Activated T-helper 1 cell treated with anti-CD3 and anti-CD28 coated beads, Interleukin-12 subunit alpha, Interleukin-12 subunit beta, Interleukin-2, Interleukin-4 antibody, amounts not matched to agents 30 ng/mL and 10 ng/mL and 1 ng/mL, durations not matched to agents 14 hours and 24 hours and 36 hours (primary cell): Measurements from ENCODE around the gene CAND2. TPM values are rescaled to one million over a fixed set of nuclear protein-coding genes. Genes with fewer than 3 reads are reported as not detected.
"Not testable (repeated sequence)": the region's sequence is repeated elsewhere in the genome, so short reads cannot be mapped to it uniquely, and the experiment has no call there.

Source experiments
- DNase-seq: peaks from one replicate; pipeline ENCODE4 v3.0.0; 2021; ENCODE audit warnings: low spot score
- H3K27ac Mint-ChIP-seq: one replicate; pipeline ENCODE4 v1.8.0; 2021; ENCODE audit warnings: mild to moderate bottlenecking, mixed read lengths
- H3K27me3 Mint-ChIP-seq: one replicate; pipeline ENCODE4 v1.8.0; 2022; ENCODE audit warnings: mild to moderate bottlenecking, moderate library complexity, mixed read lengths; ENCODE audit not compliant: insufficient read depth
- H3K36me3 Mint-ChIP-seq: one replicate; pipeline ENCODE4 v1.8.0; 2021; ENCODE audit warnings: low read depth, mixed read lengths
- H3K4me1 Mint-ChIP-seq: one replicate; pipeline ENCODE4 v1.8.0; 2021; ENCODE audit warnings: low read depth, mixed read lengths
- H3K4me3 Mint-ChIP-seq: one replicate; pipeline ENCODE4 v1.8.0; 2021; ENCODE audit warnings: mild to moderate bottlenecking, moderate library complexity, mixed read lengths
- H3K9me3 Mint-ChIP-seq: one replicate; pipeline ENCODE4 v1.8.0; 2021; ENCODE audit warnings: mixed read lengths
- intact Hi-C: fragments of 100-400 bp; cut with micrococcal nuclease; formaldehyde crosslinking; loops from one replicate; pipeline ENCODE4 v1.15.1; 2024
- total RNA-seq: library from RNA; stranded (reverse); gene quantifications from 2 replicates; pipeline ENCODE4 v1.2.3, GENCODE V29; 2022

The CAND2 gene
- total RNA-seq, 1 donor from 2014 or later = 0.29 TPM

GRCh38 chr3:12831301-12831866 is 34.9 kb downstream of the CAND2 start:
- Mint-ChIP-seq H3K4me3 (no peak overlapping the region), H3K27ac (no peak overlapping the region), H3K36me3 (peaks cover 48% of the 10 kb centered on the region), H3K9me3 (no peaks in the 10 kb centered on the region), H3K4me1 (peaks cover 9% of the 10 kb centered on the region), H3K27me3 (no peaks in the 10 kb centered on the region)
- intact Hi-C loops = no loop called here
- no peak for DNase-seq

GRCh38 chr3:12832350-12833221 is 36.1 kb downstream of the CAND2 start:
- Mint-ChIP-seq H3K4me1 (peaks cover 21% of the 10 kb centered on the region), H3K27me3 (no peaks in the 10 kb centered on the region), H3K36me3 (peaks cover 58% of the 10 kb centered on the region), H3K27ac (no peak overlapping the region), H3K9me3 (no peaks in the 10 kb centered on the region), H3K4me3 (no peak overlapping the region)
- no peak for DNase-seq
- intact Hi-C loops = no loop called here

GRCh38 chr3:12833222-12834161 is 37.0 kb downstream of the CAND2 start:
- DNase-seq = no peak
- Mint-ChIP-seq H3K27me3 (no peaks in the 10 kb centered on the region), H3K4me1 (peaks cover 30% of the 10 kb centered on the region), H3K9me3 (no peaks in the 10 kb centered on the region), H3K36me3 (peaks cover 67% of the 10 kb centered on the region), H3K27ac (peak overlapping the region; percentile 12), H3K4me3 (no peak overlapping the region)
- intact Hi-C loops = no loop called here

- no peaks in the 10 kb centered on the region for H3K27me3 Mint-ChIP-seq
- intact Hi-C loops = no loop called here
- H3K27ac Mint-ChIP-seq = no peak overlapping the region
Observed at GRCh38 chr3:12835052-12835665, 38.7 kb downstream of the CAND2 start.

GRCh38 chr3:12837295-12837986 is 41.0 kb downstream of the CAND2 start:
- Mint-ChIP-seq H3K4me1 (peaks cover 48% of the 10 kb centered on the region), H3K4me3 (peak overlapping the region; percentile 97), H3K27me3 (peaks cover 2% of the 10 kb centered on the region), H3K9me3 (no peaks in the 10 kb centered on the region), H3K27ac (peak overlapping the region; percentile 69), H3K36me3 (peaks cover 81% of the 10 kb centered on the region)
- no peak for DNase-seq
- intact Hi-C loops = no loop called here

More at GRCh38 chr3:12835052-12835665, 38.7 kb downstream of the CAND2 start:
- peaks cover 84% of the 10 kb centered on the region for H3K36me3 Mint-ChIP-seq
- no peak overlapping the region for H3K4me3 Mint-ChIP-seq
- H3K4me1 Mint-ChIP-seq = peaks cover 47% of the 10 kb centered on the region
- H3K9me3 Mint-ChIP-seq = no peaks in the 10 kb centered on the region
- DNase-seq = no peak

GRCh38 chr3:12838179-12838965 is 41.9 kb downstream of the CAND2 start:
- Mint-ChIP-seq H3K9me3 (no peaks in the 10 kb centered on the region), H3K27ac (peak overlapping the region; percentile 48), H3K27me3 (peaks cover 2% of the 10 kb centered on the region), H3K4me3 (peak overlapping the region; percentile 97), H3K36me3 (peaks cover 74% of the 10 kb centered on the region), H3K4me1 (peaks cover 48% of the 10 kb centered on the region)
- DNase-seq = no peak
- intact Hi-C loops = no loop called here

GRCh38 chr3:12839156-12839946 is 42.9 kb downstream of the CAND2 start:
- peaks cover 2% of the 10 kb centered on the region for H3K27me3 Mint-ChIP-seq
- peak overlapping the region; percentile 99 for H3K27ac Mint-ChIP-seq
- no peak for DNase-seq
- H3K36me3 Mint-ChIP-seq = peaks cover 64% of the 10 kb centered on the region
- H3K4me3 Mint-ChIP-seq = peak overlapping the region; percentile 97
- intact Hi-C loops = no loop called here
- no peaks in the 10 kb centered on the region for H3K9me3 Mint-ChIP-seq
- H3K4me1 Mint-ChIP-seq = peaks cover 48% of the 10 kb centered on the region

GRCh38 chr3:12840148-12840547 is 43.7 kb downstream of the CAND2 start:
- H3K27me3 Mint-ChIP-seq, H3K9me3 Mint-ChIP-seq, DNase-seq: not testable (repeated sequence)
- Mint-ChIP-seq H3K27ac (peak overlapping the region; percentile 99), H3K4me1 (peaks cover 48% of the 10 kb centered on the region), H3K4me3 (peak overlapping the region; percentile 97), H3K36me3 (peaks cover 58% of the 10 kb centered on the region)
- intact Hi-C loops = loop anchor here (2.0 kb wide), 2 partner anchors 355 to 705 kb away; partner anchors contain the start of gene TSEN2

- no peaks in the 10 kb centered on the region for H3K9me3 Mint-ChIP-seq
- H3K4me1 Mint-ChIP-seq = peaks cover 46% of the 10 kb centered on the region
- H3K36me3 Mint-ChIP-seq = peaks cover 54% of the 10 kb centered on the region
- H3K27me3 Mint-ChIP-seq = peaks cover 2% of the 10 kb centered on the region
- peak overlapping the region; percentile 97 for H3K4me3 Mint-ChIP-seq
- intact Hi-C loops = loop anchor here (1.0 to 2.0 kb wide), 10 partner anchors 28 to 706 kb away; partner anchors contain the start of genes MKRN2, RAF1 and TSEN2
- H3K27ac Mint-ChIP-seq = peak overlapping the region; percentile 99
- no peak for DNase-seq
Observed at GRCh38 chr3:12840591-12841148, 44.2 kb downstream of the CAND2 start.

- Mint-ChIP-seq H3K27ac (peak within 1 kb of the TSS; percentile 99), H3K4me1 (peaks cover 39% of the 10 kb centered on the region), H3K27me3 (peaks cover 2% of the 10 kb centered on the region), H3K36me3 (peaks cover 47% of the 10 kb centered on the region), H3K9me3 (no peaks in the 10 kb centered on the region), H3K4me3 (peak within 1 kb of the TSS; percentile 97)
- DNase-seq = peak; percentile 78
- intact Hi-C loops = loop anchor here (1.0 to 2.0 kb wide), 10 partner anchors 27 to 707 kb away; partner anchors contain the start of genes MKRN2, RAF1 and TSEN2
Observed at GRCh38 chr3:12841149-12841969, 44.9 kb downstream of the CAND2 start, which contains the start of gene RPL32. Gene RPL32, minus strand, starts transcription at chr3:12841565. Its CDS starts 1,328 bp downstream, at chr3:12840237.
